ENCODE data around the gene CD52. TPM values are rescaled to one million over a fixed set of nuclear protein-coding genes. Genes with fewer than 3 reads are reported as not detected.
A peak's percentile ranks its signal among the peaks of the same experiment; 100 is the strongest.

Gene CD52
- polyA plus RNA-seq, 3 donors, result 851 to 4,047 (median 2,617) TPM

- no peak for TF ChIP-seq CTCF (IDR thresholded peaks at IDR 0.05)
- Mint-ChIP-seq H3K27ac (no peak overlapping the region), H3K4me3 (peak overlapping the region in 1 of 2 donors; percentile 75), H3K4me1 (peaks cover 24% of the 10 kb centered on the region), H3K36me3 (peaks cover 0 to 3% of the 10 kb centered on the region in 2 donors), H3K27me3 (ENCODE audit: low read depth in 3 of 3) (peaks cover 53 to 65% (median 56%) of the 10 kb centered on the region in 3 donors), H3K9me3 (peaks cover 0 to 19% (median 3%) of the 10 kb centered on the region in 7 donors)
- no peak overlapping the region for H3K9ac ChIP-seq (ENCODE audit: insufficient read depth, low read length, poor library complexity, severe bottlenecking)
- no peak overlapping the region for H3K27ac ChIP-seq (ENCODE audit: low read depth in 1 of 2, low read length in 2 of 2)
- H3K9me3 ChIP-seq (replicated peaks in 1 of 2; ENCODE audit: control insufficient read depth in 1 of 2, insufficient read depth in 1 of 2, low read length in 2 of 2), result no peaks in the 10 kb centered on the region
- peaks cover 10 to 12% of the 10 kb centered on the region in 2 donors for H3K4me1 ChIP-seq (ENCODE audit: control insufficient read depth in 1 of 2, insufficient read depth in 2 of 2, low read length in 2 of 2)
- 61% methylated on average over 9 of the region's 15 CpGs for WGBS (ENCODE audit: insufficient coverage)
- no peak overlapping the region for H3K4me2 ChIP-seq (replicated peaks; ENCODE audit: extremely low read depth, low read length, poor library complexity, severe bottlenecking)
- no peak overlapping the region for H3K4me3 ChIP-seq (replicated peaks in 1 of 3; ENCODE audit: low read depth in 2 of 3, low read length in 3 of 3)
- no peak overlapping the region for H2AFZ ChIP-seq (ENCODE audit: insufficient read depth, low read depth, low read length, poor library complexity, severe bottlenecking)
- no peaks in the 10 kb centered on the region for H3K36me3 ChIP-seq (replicated peaks in 1 of 2; ENCODE audit: control insufficient read depth in 1 of 2, insufficient read depth in 2 of 2, low read length in 2 of 2)
- H3K79me2 ChIP-seq (ENCODE audit: insufficient read depth, low read length), result no peaks in the 10 kb centered on the region
- intact Hi-C loops (cut with micrococcal nuclease), result no loop called here
- no peak for DNase-seq
- H4K20me1 ChIP-seq (ENCODE audit: insufficient read depth, low read length), result no peaks in the 10 kb centered on the region
- H3K27me3 ChIP-seq (ENCODE audit: control insufficient read depth in 2 of 2, insufficient read depth in 2 of 2, low read length in 2 of 2), result peaks cover 24 to 44% of the 10 kb centered on the region in 2 donors
These were observed 40.9 kb downstream of the CD52 start for GRCh38 chr1:26358411-26359384.

DNA sequence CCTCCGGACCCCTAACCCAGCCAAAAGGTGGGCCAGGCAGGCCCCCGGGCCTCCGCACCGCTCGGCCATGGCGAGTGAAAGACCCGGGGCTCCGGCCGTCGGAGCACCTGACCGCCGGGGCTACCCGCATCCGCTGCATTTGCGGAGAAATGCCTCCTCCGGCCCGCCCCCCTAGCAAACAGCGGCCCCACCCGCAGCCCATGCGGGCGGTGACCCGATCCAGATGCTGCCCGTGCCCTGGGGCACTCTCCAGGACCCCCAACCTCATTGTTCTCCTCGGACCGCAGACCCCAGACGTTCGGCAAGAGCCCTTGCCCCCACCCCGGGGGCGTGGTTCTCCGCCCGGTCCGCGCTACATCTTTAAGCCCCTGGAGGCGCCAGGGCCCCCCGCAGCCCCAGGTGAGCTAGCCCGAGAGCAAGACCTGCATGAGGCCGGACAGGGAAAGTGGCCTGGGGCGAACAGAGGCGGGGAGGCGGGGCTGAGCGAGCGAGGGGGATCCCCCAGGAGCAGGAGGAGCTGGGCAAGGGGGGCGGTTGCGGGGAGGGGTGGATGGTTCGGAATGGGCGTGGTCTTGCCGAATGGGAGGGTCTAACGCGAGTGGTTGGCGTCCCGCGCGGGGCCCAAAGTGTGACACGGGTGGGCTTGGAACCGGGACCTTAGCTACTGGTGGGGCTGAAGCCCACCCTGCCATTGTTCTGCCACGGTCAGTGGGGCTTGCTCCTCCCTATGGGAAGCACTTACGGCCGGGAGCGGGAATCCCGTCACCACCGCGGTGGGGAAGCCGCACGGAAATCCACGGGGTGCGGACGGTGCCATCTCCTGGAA is 42.4 kb downstream of the CD52 start:
- peaks cover 29% of the 10 kb centered on the region for H3K4me1 Mint-ChIP-seq
- no peak for TF ChIP-seq CTCF (IDR thresholded peaks at IDR 0.05)
- H3K4me3 Mint-ChIP-seq, result peak overlapping the region in 1 of 2 donors; percentile 75
- WGBS (ENCODE audit: insufficient coverage), result 1% methylated on average over 64 of the region's 67 CpGs
- H3K9me3 ChIP-seq (replicated peaks in 1 of 2; ENCODE audit: control insufficient read depth in 1 of 2, insufficient read depth in 1 of 2, low read length in 2 of 2), result no peaks in the 10 kb centered on the region
- H3K9ac ChIP-seq (ENCODE audit: insufficient read depth, low read length, poor library complexity, severe bottlenecking), result no peak overlapping the region
- H3K27ac ChIP-seq (ENCODE audit: low read depth in 1 of 2, low read length in 2 of 2), result no peak overlapping the region
- no peak overlapping the region for H2AFZ ChIP-seq (ENCODE audit: insufficient read depth, low read depth, low read length, poor library complexity, severe bottlenecking)
- no peaks in the 10 kb centered on the region for H4K20me1 ChIP-seq (ENCODE audit: insufficient read depth, low read length)
- H3K36me3 ChIP-seq (replicated peaks in 1 of 2; ENCODE audit: control insufficient read depth in 1 of 2, insufficient read depth in 2 of 2, low read length in 2 of 2), result no peaks in the 10 kb centered on the region
- DNase-seq, result no peak
- H3K4me3 ChIP-seq (replicated peaks in 1 of 3; ENCODE audit: low read depth in 2 of 3, low read length in 3 of 3), result peak overlapping the region in 1 of 3 experiments; percentile 50
- peaks cover 10 to 12% of the 10 kb centered on the region in 2 donors for H3K4me1 ChIP-seq (ENCODE audit: control insufficient read depth in 1 of 2, insufficient read depth in 2 of 2, low read length in 2 of 2)
- H3K4me2 ChIP-seq (replicated peaks; ENCODE audit: extremely low read depth, low read length, poor library complexity, severe bottlenecking), result peak overlapping the region; percentile 53
- peaks cover 62 to 77% (median 64%) of the 10 kb centered on the region in 3 donors for H3K27me3 Mint-ChIP-seq (ENCODE audit: low read depth in 3 of 3)
- peaks cover 0 to 19% (median 3%) of the 10 kb centered on the region in 7 donors for H3K9me3 Mint-ChIP-seq
- no peaks in the 10 kb centered on the region for H3K79me2 ChIP-seq (ENCODE audit: insufficient read depth, low read length)
- intact Hi-C loops (cut with micrococcal nuclease), result loop anchor here (5.0 kb wide), 1 partner anchor 253 kb away; no protein-coding TSS in a partner anchor
- no peak overlapping the region for H3K27ac Mint-ChIP-seq
- peaks cover 0 to 3% of the 10 kb centered on the region in 2 donors for H3K36me3 Mint-ChIP-seq
- peaks cover 24 to 56% of the 10 kb centered on the region in 2 donors for H3K27me3 ChIP-seq (ENCODE audit: control insufficient read depth in 2 of 2, insufficient read depth in 2 of 2, low read length in 2 of 2)

All from CD14-positive monocyte (primary cell).